GM18498 (cell line): Measurements from ENCODE around the gene CLEC2B.
A peak's percentile ranks its signal among the peaks of the same experiment; 100 is the strongest.

Experiments
- ATAC-seq: cut with Tn5 transposase; IDR thresholded peaks from one replicate; pipeline ENCODE4 v1.9.1; 2021; ENCODE audit warnings: mild to moderate bottlenecking, moderate library complexity; ENCODE audit not compliant: unreplicated experiment

CLEC2B gene

GRCh38 chr12:9870286-9870866, 1.2 kb upstream of the CLEC2B start:
- no peak for ATAC-seq

GRCh38 chr12:9868951-9869306, 225 bp downstream of the CLEC2B start:
- ATAC-seq: no peak

GRCh38 chr12:9868311-9868801, 798 bp downstream of the CLEC2B start:
- no peak for ATAC-seq

GRCh38 chr12:9867531-9867930, 1.6 kb downstream of the CLEC2B start:
- ATAC-seq: no peak

- ATAC-seq: no peak
Measured at GRCh38 chr12:9866860-9867269, 2.3 kb downstream of the CLEC2B start.

GRCh38 chr12:9864913-9865675, 4.1 kb downstream of the CLEC2B start:
- ATAC-seq: no peak

- ATAC-seq: no peak
Measured at GRCh38 chr12:9858135-9858534, 11.0 kb downstream of the CLEC2B start.

- no peak for ATAC-seq
Measured at GRCh38 chr12:9856894-9857293, 12.3 kb downstream of the CLEC2B start.

- no peak for ATAC-seq
Measured at GRCh38 chr12:9856151-9856550, 13.0 kb downstream of the CLEC2B start.

GRCh38 chr12:9851927-9852326, 17.2 kb downstream of the CLEC2B start:
- ATAC-seq: no peak

GRCh38 chr12:9851050-9851449, 18.1 kb downstream of the CLEC2B start:
- no peak for ATAC-seq

GRCh38 chr12:9848899-9849298, 20.3 kb downstream of the CLEC2B start:
- ATAC-seq: no peak

GRCh38 chr12:9843407-9843806, 25.7 kb downstream of the CLEC2B start:
- no peak for ATAC-seq

- ATAC-seq: no peak
Measured at GRCh38 chr12:9831720-9832119, 37.4 kb downstream of the CLEC2B start.

GRCh38 chr12:9829982-9830381, 39.2 kb downstream of the CLEC2B start:
- no peak for ATAC-seq

- no peak for ATAC-seq
Measured at GRCh38 chr12:9829483-9829882, 39.7 kb downstream of the CLEC2B start.

- ATAC-seq: no peak
Measured at GRCh38 chr12:9827209-9827888, 41.8 kb downstream of the CLEC2B start, which contains the start of gene KLRF1. KLRF1 (plus strand) TSS chr12:9827481; CDS start chr12:9827545, 64 bp downstream.

GRCh38 chr12:9820281-9820930, 48.7 kb downstream of the CLEC2B start:
- ATAC-seq: no peak

GRCh38 chr12:9813821-9814798, 55.0 kb downstream of the CLEC2B start:
- ATAC-seq: peak; percentile 97

GRCh38 chr12:9811621-9812020, 57.5 kb downstream of the CLEC2B start:
- ATAC-seq: no peak
